ENCODE measurements around the gene TMEM213. TPM values are rescaled to one million over a fixed set of nuclear protein-coding genes. Genes with fewer than 3 reads are reported as not detected.

Gene TMEM213
- total RNA-seq, 1 experiment from 2014 or later = 11.3 TPM

- intact Hi-C loops (cut with micrococcal nuclease; ENCODE audit: unreplicated experiment) = loop anchor here (5.0 kb wide), 2 partner anchors 42 to 72 kb away; partner anchors contain the start of genes ATP6V0A4 and TMEM213
- Mint-ChIP-seq H3K4me1 (ENCODE audit: low read depth, unreplicated experiment) (peaks cover 58% of the 10 kb centered on the region), H3K27ac (ENCODE audit: unreplicated experiment) (peak overlapping the region; percentile 82), H3K27me3 (ENCODE audit: unreplicated experiment) (no peaks in the 10 kb centered on the region), H3K4me3 (ENCODE audit: low read depth, unreplicated experiment) (peak overlapping the region; percentile 39), H3K9me3 (ENCODE audit: low read depth, unreplicated experiment) (no peaks in the 10 kb centered on the region), H3K36me3 (ENCODE audit: insufficient read depth, unreplicated experiment) (peaks cover 25% of the 10 kb centered on the region)
- TF ChIP-seq CTCF (IDR thresholded peaks at IDR 0.05; ENCODE audit: unreplicated experiment) = no peak
- BruUV-seq (replicated peaks) = TSS peak; percentile 71
- CTCF ChIA-PET = interaction anchor here (0.6 to 2.2 kb wide), 13 partner anchors 12 to 738 kb away, joined by 3 to 13 read pairs (median 5); partner anchors contain the start of genes ATP6V0A4 and TMEM213
- peak; percentile 84 for DNase-seq
These were observed 42.5 kb upstream of the TMEM213 start for GRCh38 chr7:138755331-138755747.

GRCh38 chr7:138755842-138756590 is 41.8 kb upstream of the TMEM213 start:
- intact Hi-C loops (cut with micrococcal nuclease; ENCODE audit: unreplicated experiment) = loop anchor here (2.0 to 5.0 kb wide), 3 partner anchors 41 to 109 kb away; partner anchors contain the start of genes ATP6V0A4 and TMEM213

GRCh38 chr7:138756591-138757242 is 41.1 kb upstream of the TMEM213 start:
- H3K4me1 Mint-ChIP-seq (ENCODE audit: low read depth, unreplicated experiment) = peaks cover 52% of the 10 kb centered on the region
- peaks cover 25% of the 10 kb centered on the region for H3K36me3 Mint-ChIP-seq (ENCODE audit: insufficient read depth, unreplicated experiment)
- TF ChIP-seq CTCF (IDR thresholded peaks at IDR 0.05; ENCODE audit: unreplicated experiment) = no peak
- CTCF ChIA-PET = interaction anchor here (0.7 to 2.2 kb wide), 7 partner anchors 15 to 109 kb away, joined by 3 to 7 read pairs (median 5); no protein-coding TSS in a partner anchor
- H3K4me3 Mint-ChIP-seq (ENCODE audit: low read depth, unreplicated experiment) = peak overlapping the region; percentile 39
- intact Hi-C loops (cut with micrococcal nuclease; ENCODE audit: unreplicated experiment) = loop anchor here (2.0 to 5.0 kb wide), 3 partner anchors 41 to 108 kb away; partner anchors contain the start of genes ATP6V0A4 and TMEM213
- peak overlapping the region; percentile 82 for H3K27ac Mint-ChIP-seq (ENCODE audit: unreplicated experiment)
- BruUV-seq (replicated peaks) = no TSS peak
- no peaks in the 10 kb centered on the region for H3K9me3 Mint-ChIP-seq (ENCODE audit: low read depth, unreplicated experiment)
- peak; percentile 30 for DNase-seq
- no peaks in the 10 kb centered on the region for H3K27me3 Mint-ChIP-seq (ENCODE audit: unreplicated experiment)

More at GRCh38 chr7:138755842-138756590, 41.8 kb upstream of the TMEM213 start:
- Mint-ChIP-seq H3K4me1 (ENCODE audit: low read depth, unreplicated experiment) (peaks cover 52% of the 10 kb centered on the region), H3K4me3 (ENCODE audit: low read depth, unreplicated experiment) (peak overlapping the region; percentile 39), H3K27ac (ENCODE audit: unreplicated experiment) (peak overlapping the region; percentile 82), H3K36me3 (ENCODE audit: insufficient read depth, unreplicated experiment) (peaks cover 25% of the 10 kb centered on the region), H3K9me3 (ENCODE audit: low read depth, unreplicated experiment) (no peaks in the 10 kb centered on the region), H3K27me3 (ENCODE audit: unreplicated experiment) (no peaks in the 10 kb centered on the region)
- BruUV-seq (replicated peaks) = TSS peak; percentile 41
- CTCF ChIA-PET = interaction anchor here (0.6 to 2.2 kb wide), 13 partner anchors 12 to 319 kb away, joined by 3 to 13 read pairs (median 4); partner anchors contain the start of genes ATP6V0A4 and TMEM213
- no peak for TF ChIP-seq CTCF (IDR thresholded peaks at IDR 0.05; ENCODE audit: unreplicated experiment)
- peak; percentile 32 for DNase-seq

GRCh38 chr7:138768241-138768640 is 29.6 kb upstream of the TMEM213 start:
- CTCF ChIA-PET = interaction anchor here (0.8 kb wide), 1 partner anchor 13 kb away, joined by 5 read pairs; no protein-coding TSS in a partner anchor
- H3K9me3 Mint-ChIP-seq (ENCODE audit: low read depth, unreplicated experiment) = no peaks in the 10 kb centered on the region
- no peaks in the 10 kb centered on the region for H3K27me3 Mint-ChIP-seq (ENCODE audit: unreplicated experiment)
- no peak for TF ChIP-seq CTCF (IDR thresholded peaks at IDR 0.05; ENCODE audit: unreplicated experiment)
- no peaks in the 10 kb centered on the region for H3K36me3 Mint-ChIP-seq (ENCODE audit: insufficient read depth, unreplicated experiment)
- no TSS peak for BruUV-seq (replicated peaks)
- no peak overlapping the region for H3K4me3 Mint-ChIP-seq (ENCODE audit: low read depth, unreplicated experiment)
- H3K4me1 Mint-ChIP-seq (ENCODE audit: low read depth, unreplicated experiment) = peaks cover 7% of the 10 kb centered on the region
- DNase-seq = no peak
- H3K27ac Mint-ChIP-seq (ENCODE audit: unreplicated experiment) = no peak overlapping the region
- intact Hi-C loops (cut with micrococcal nuclease; ENCODE audit: unreplicated experiment) = no loop called here

Data from Calu3 (cell line).